ENCODE data around the gene MAPK4.
"Not testable (repeated sequence)": the region's sequence is repeated elsewhere in the genome, so short reads cannot be mapped to it uniquely, and the experiment has no call there.

The MAPK4 gene

DNA sequence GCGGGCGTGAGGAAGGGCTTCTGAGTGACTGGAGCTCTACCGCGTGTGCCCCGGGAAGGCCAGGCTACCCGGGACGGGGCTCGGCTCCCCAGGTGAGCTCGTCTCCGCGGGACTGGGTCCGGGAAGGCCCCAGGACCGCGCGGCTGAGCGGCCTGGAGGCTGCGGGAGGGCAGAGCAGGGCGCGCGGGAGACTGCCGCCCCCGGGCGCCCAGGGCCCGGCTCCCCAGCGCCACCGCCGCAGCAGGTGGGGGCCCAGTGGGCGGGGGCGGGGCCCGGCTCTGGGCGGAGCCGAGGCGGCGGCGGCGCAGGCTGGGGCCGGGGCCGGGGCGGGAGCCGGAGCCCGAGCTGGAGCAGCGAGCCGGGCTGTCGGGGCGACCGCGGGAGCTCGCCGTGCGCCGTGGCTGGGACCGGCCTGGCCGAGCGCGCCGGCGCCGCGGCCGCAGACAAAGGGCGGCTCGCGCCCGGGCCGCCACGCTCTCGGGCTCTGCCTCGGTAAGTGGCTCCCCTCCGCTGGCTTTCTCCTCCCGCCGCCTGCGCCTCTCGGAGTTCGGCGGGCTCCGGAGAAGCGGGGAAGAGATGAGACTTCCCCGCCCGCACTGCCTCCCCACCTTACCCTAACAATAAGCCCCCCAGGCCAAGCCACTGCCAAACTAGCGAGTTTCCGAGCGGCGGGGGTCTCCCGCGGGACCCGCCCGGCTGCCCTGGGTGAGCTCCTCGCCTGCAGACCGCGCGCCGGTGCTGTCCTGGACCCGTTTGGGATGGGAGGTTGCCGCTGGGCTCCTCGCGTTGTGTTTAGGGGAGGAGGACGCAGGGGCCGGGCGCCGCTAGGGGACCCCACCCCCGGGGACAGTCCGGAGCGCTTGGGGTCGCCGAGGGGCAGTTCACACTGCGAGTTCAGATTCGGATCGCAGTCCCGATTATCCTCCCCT is at the start of gene MAPK4:
MAPK4 (plus strand) TSS at position 336 of the 929 bp plus-strand sequence. CDS start 103,872 bp downstream, outside the sequence.
- peaks cover 29% of the 10 kb centered on the region for H3K27me3 ChIP-seq (ENCODE audit: low read depth, low read length)

GRCh38 chr18:50517277-50517676 is 42.6 kb upstream of the MAPK4 start:
- H3K9me3 ChIP-seq (ENCODE audit: insufficient read depth, low read length); H3K27ac ChIP-seq (ENCODE audit: low read length); H3K27me3 ChIP-seq (ENCODE audit: low read depth, low read length); H3K36me3 ChIP-seq (replicated peaks; ENCODE audit: low read depth, low read length); H4K20me1 ChIP-seq (ENCODE audit: insufficient read depth, low read length); H3K4me2 ChIP-seq (ENCODE audit: low read length); H3K4me1 ChIP-seq (ENCODE audit: low read length); H3K4me3 ChIP-seq (ENCODE audit: low read length); H3K79me2 ChIP-seq (ENCODE audit: low read length); H2AFZ ChIP-seq (ENCODE audit: low read depth, low read length); H3K9ac ChIP-seq (ENCODE audit: low read length): not testable (repeated sequence)

More for the DNA sequence above, at the start of gene MAPK4:
- H3K4me3 ChIP-seq (ENCODE audit: low read length) = no peak within 1 kb of the TSS
- H3K36me3 ChIP-seq (replicated peaks; ENCODE audit: low read depth, low read length) = no peaks in the 10 kb centered on the region
- no peak within 1 kb of the TSS for H2AFZ ChIP-seq (ENCODE audit: low read depth, low read length)
- H3K9me3 ChIP-seq (ENCODE audit: insufficient read depth, low read length) = peaks cover 5% of the 10 kb centered on the region; the same call in 1 of the 2 replicates
- H3K27ac ChIP-seq (ENCODE audit: low read length) = no peak within 1 kb of the TSS
- TF ChIP-seq, protein P1, sequence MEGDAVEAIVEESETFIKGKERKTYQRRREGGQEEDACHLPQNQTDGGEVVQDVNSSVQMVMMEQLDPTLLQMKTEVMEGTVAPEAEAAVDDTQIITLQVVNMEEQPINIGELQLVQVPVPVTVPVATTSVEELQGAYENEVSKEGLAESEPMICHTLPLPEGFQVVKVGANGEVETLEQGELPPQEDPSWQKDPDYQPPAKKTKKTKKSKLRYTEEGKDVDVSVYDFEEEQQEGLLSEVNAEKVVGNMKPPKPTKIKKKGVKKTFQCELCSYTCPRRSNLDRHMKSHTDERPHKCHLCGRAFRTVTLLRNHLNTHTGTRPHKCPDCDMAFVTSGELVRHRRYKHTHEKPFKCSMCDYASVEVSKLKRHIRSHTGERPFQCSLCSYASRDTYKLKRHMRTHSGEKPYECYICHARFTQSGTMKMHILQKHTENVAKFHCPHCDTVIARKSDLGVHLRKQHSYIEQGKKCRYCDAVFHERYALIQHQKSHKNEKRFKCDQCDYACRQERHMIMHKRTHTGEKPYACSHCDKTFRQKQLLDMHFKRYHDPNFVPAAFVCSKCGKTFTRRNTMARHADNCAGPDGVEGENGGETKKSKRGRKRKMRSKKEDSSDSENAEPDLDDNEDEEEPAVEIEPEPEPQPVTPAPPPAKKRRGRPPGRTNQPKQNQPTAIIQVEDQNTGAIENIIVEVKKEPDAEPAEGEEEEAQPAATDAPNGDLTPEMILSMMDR (IDR thresholded peaks at IDR 0.05; ENCODE audit: low read depth, low read length) = no peak
- TF ChIP-seq EZH2phosphoT487 (IDR thresholded peaks at IDR 0.05; ENCODE audit: low read depth) = no peak
- no peak within 1 kb of the TSS for H3K4me2 ChIP-seq (ENCODE audit: low read length)
- no peaks in the 10 kb centered on the region for H3K79me2 ChIP-seq (ENCODE audit: low read length)
- no peaks in the 10 kb centered on the region for H3K4me1 ChIP-seq (ENCODE audit: low read length)
- no peaks in the 10 kb centered on the region for H4K20me1 ChIP-seq (ENCODE audit: insufficient read depth, low read length)
- no peak within 1 kb of the TSS for H3K9ac ChIP-seq (ENCODE audit: low read length)

DNA sequence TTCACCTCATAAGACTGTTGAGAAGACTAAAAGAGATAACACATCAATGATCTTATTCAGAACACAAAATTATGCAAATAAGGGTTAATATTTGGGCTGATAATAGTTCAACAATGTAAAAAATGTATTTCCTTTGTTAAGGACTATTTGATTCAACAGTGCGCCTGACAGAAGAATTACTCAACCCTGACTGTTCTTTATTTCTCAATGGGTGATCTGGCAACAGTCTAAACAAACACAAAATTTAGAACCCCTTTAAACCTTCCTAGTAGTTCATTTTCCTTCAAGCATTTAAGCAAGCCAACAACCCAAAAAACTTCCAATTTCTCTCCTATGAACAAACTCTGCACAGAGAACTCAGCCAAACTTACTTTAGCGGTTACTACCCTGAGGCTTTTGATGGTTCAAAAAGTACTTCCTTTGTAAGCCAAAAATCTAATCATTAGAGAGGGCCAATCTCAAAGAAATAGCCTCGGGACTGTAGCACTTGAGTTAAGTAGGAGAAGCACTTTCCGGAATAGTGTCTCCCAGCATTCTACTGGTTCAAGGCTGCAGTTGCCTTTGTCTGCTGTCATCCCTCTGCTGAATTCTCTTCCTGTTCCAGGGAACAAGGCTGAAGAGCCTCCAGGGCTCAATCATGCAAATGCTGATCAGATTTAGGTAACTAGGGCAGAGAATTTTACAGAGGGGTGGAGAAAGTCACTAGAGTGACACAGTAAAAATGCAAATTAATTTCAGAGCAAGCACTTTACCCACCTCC is 40.9 kb upstream of the MAPK4 start:
- Histone ChIP-seq H3K9ac (ENCODE audit: low read length) (no peak overlapping the region), H3K4me3 (ENCODE audit: low read length) (no peak overlapping the region), H3K4me1 (ENCODE audit: low read length) (no peaks in the 10 kb centered on the region), H2AFZ (ENCODE audit: low read depth, low read length) (no peak overlapping the region), H3K36me3 (replicated peaks; ENCODE audit: low read depth, low read length) (no peaks in the 10 kb centered on the region), H3K79me2 (ENCODE audit: low read length) (no peaks in the 10 kb centered on the region), H3K27ac (ENCODE audit: low read length) (no peak overlapping the region), H3K9me3 (ENCODE audit: insufficient read depth, low read length) (no peaks in the 10 kb centered on the region), H4K20me1 (ENCODE audit: insufficient read depth, low read length) (no peaks in the 10 kb centered on the region), H3K27me3 (ENCODE audit: low read depth, low read length) (peaks cover 15% of the 10 kb centered on the region), H3K4me2 (ENCODE audit: low read length) (no peak overlapping the region)
- TF ChIP-seq, protein P1 (IDR thresholded peaks at IDR 0.05; ENCODE audit: low read depth, low read length) = no peak
- no peak for TF ChIP-seq EZH2phosphoT487 (IDR thresholded peaks at IDR 0.05; ENCODE audit: low read depth)

- Histone ChIP-seq H4K20me1 (ENCODE audit: insufficient read depth, low read length) (no peaks in the 10 kb centered on the region), H3K4me2 (ENCODE audit: low read length) (no peak overlapping the region), H3K9me3 (ENCODE audit: insufficient read depth, low read length) (no peaks in the 10 kb centered on the region), H3K27ac (ENCODE audit: low read length) (no peak overlapping the region), H3K9ac (ENCODE audit: low read length) (no peak overlapping the region), H3K4me1 (ENCODE audit: low read length) (no peaks in the 10 kb centered on the region), H3K27me3 (ENCODE audit: low read depth, low read length) (peaks cover 45% of the 10 kb centered on the region), H3K79me2 (ENCODE audit: low read length) (no peaks in the 10 kb centered on the region), H3K4me3 (ENCODE audit: low read length) (no peak overlapping the region), H3K36me3 (replicated peaks; ENCODE audit: low read depth, low read length) (no peaks in the 10 kb centered on the region), H2AFZ (ENCODE audit: low read depth, low read length) (no peak overlapping the region)
- TF ChIP-seq EZH2phosphoT487 (IDR thresholded peaks at IDR 0.05; ENCODE audit: low read depth) = no peak
- TF ChIP-seq, protein P1 (IDR thresholded peaks at IDR 0.05; ENCODE audit: low read depth, low read length) = no peak
These were observed 36.7 kb upstream of the MAPK4 start for GRCh38 chr18:50523165-50523564.

All from OCI-LY3 (cell line).